ENCODE data around the gene ACP6.

Gene ACP6

DNA sequence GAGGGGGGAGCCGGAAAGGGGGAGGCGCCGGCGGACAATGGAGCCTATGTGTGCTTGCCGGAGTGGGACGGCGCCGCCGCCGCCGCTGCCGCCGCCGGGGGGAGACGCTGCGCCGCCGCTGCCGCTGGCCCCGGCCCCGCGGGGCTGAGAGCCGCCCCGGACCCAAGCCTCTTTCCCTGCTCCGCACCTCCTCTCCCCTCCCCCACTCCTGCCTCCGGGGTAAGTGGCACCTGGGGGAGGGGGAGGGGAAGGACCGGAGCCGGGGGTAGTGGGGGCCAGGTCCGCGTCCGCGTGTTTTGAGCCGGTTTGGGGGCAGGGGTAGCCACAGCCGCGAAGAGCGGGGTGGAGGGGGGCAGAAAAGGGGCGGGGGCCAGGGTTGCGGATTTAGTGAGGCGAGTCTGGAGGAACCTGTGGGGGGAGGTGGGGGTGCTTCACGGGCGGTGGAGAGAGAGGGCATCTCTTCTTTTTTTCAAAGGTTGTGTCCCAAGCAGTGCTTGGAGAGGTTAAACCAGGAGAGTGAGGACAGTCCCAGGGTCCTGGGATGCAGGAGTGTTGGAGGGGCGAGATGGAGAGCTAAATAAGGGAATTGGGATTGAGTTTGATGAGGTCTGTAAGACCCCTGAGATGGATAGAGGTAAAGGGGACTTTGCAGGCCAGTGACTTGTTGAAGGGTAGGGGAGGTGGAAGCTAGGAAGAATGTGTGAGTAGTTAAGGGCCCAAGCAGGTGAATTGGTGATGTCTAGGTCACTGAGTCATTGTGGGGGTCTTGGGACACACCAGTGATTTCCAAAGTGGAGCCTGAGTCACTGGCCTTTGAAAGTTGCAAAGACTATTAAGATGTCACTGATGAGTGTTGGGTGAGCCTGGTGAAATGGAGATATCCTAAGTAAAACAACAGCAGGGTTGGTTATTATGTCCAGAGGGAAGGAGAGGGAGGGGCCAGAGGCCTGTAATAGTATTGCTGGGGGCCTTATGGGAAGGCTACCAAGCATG, 69.9 kb downstream of the ACP6 start:
- H3K9me3 ChIP-seq, result no peaks in the 10 kb centered on the region
- H3K4me1 ChIP-seq, result peaks cover 28% of the 10 kb centered on the region
- peak; percentile 40 to 86 for DNase-seq (ENCODE audit: low spot score in 2 of 2)
- no peaks in the 10 kb centered on the region for H3K27me3 ChIP-seq (ENCODE audit: low read depth)
- in situ Hi-C loops (cut with MboI; ENCODE audit: low sequenced_read_pairs), result no loop called here
- peak overlapping the region; percentile 39 for H3K4me3 ChIP-seq
- peaks cover 3% of the 10 kb centered on the region; the same call in 1 of the 2 replicates for H3K36me3 ChIP-seq (replicated peaks)

DNA sequence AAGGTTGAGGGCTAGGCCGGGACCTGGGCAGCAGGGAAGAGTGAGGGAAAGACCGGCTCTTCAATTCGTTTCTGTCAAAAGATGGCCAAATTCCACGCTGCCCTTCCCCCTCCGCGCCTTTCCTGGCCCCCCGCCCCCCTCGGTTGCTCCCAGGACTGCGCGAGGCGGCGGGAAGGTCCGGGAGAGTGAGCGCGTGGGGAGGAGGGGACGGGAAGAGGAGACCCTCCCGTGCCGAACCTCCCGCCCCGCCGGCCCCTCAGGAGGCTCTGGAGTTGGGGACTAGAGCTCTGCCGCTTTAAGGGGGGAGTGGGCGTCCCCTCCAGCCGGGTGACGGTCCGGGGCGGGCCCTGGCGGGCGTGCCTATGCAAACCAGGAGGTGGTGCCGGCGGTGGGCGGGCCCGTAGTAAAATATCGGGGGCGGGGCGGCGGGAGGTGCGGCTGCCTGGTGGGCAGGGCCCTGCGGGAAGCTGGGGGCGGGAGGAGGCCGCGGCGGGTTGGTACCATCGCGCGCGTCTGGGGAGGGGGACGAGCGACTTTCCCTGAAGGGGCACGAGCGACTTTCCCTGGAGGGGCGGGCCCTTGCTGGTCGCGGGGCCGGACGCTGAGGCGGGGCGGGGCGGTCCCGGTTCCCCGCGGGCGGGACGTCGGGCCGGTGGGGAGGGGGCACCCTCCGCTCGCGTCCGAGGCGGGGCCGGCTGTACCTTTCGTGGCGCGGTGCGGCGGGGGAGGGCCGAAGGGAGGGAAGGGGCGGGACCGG, 70.8 kb downstream of the ACP6 start:
- Histone ChIP-seq H3K27me3 (ENCODE audit: low read depth) (no peaks in the 10 kb centered on the region), H3K36me3 (replicated peaks) (no peaks in the 10 kb centered on the region), H3K4me3 (peak overlapping the region; percentile 41), H3K4me1 (peaks cover 33% of the 10 kb centered on the region), H3K9me3 (no peaks in the 10 kb centered on the region)
- peak; percentile 88 to 98 for DNase-seq (ENCODE audit: low spot score in 2 of 2)
- in situ Hi-C loops (cut with MboI; ENCODE audit: low sequenced_read_pairs), result loop anchor here (5.0 kb wide), 1 partner anchor 57 kb away; the partner anchor contains the start of gene BCL9

DNA sequence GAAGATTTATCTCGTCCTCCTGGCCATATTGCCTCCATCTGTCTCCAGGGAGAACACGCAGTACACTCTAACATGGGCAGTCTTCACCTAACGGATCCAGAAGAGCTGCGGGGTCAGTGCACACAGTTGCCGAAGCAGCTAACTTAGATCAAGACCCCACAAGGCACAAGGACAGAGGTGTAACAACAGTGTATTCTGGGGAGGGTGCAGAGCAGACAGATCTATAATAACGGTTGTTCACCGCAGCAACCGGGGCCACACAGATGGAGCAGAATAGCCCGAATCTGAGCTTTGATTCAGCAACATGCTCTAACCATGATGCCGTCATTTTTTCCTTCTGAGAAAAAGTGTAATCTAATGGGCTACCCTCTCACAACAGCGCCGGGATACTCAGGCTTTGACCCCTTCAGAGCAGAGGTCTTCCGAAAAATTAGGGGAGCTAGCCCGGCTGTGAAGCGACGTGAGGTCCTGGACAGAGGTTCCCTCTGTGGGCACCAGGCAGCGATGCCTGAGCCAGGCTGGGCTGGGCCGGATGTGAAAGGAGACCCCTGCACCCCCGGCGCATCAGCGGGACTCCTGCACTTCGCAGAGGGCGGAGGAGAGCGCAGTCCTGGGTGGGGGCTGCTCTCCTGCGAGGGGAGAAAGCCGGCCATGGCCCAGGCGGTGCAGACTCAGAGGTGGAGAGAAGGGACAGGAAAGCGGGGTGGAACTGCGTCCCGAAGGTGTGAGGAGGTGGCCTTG, 71.5 kb downstream of the ACP6 start:
- peak; percentile 14 to 25 for DNase-seq (ENCODE audit: low spot score in 2 of 2)
- peak overlapping the region; percentile 41 for H3K4me3 ChIP-seq
- in situ Hi-C loops (cut with MboI; ENCODE audit: low sequenced_read_pairs), result loop anchor here (5.0 kb wide), 1 partner anchor 56 kb away; the partner anchor contains the start of gene BCL9
- no peaks in the 10 kb centered on the region for H3K9me3 ChIP-seq
- H3K4me1 ChIP-seq, result peaks cover 40% of the 10 kb centered on the region
- no peaks in the 10 kb centered on the region for H3K27me3 ChIP-seq (ENCODE audit: low read depth)
- no peaks in the 10 kb centered on the region for H3K36me3 ChIP-seq (replicated peaks)

DNA sequence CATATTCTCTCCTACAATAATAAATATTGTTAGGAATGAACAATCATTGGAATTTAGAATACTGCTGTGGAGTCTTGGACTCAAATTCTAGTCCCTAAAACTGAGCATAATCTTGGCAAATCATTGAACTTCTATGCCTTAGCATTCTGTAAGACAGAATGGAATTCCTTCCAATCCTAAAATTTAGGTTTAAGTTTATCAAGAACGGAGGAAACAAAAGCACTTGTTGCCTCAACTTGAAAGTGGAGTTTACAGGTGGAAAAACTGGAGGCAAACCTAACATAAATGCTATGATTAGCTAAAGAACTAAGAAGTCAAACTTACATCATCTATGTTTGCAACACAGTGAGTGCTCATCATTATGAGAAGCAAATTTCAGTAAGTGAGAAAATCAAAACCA, 73.3 kb downstream of the ACP6 start:
- Histone ChIP-seq H3K36me3 (replicated peaks) (no peaks in the 10 kb centered on the region), H3K4me3 (no peak overlapping the region), H3K9me3 (no peaks in the 10 kb centered on the region), H3K27me3 (ENCODE audit: low read depth) (no peaks in the 10 kb centered on the region), H3K4me1 (peaks cover 43% of the 10 kb centered on the region)
- no peak for DNase-seq (ENCODE audit: low spot score in 2 of 2)
- in situ Hi-C loops (cut with MboI; ENCODE audit: low sequenced_read_pairs), result loop anchor here (5.0 kb wide), 1 partner anchor 55 kb away; the partner anchor contains the start of gene BCL9

Measured in HAP-1 (cell line).